Mesenchymal stem cell (in vitro differentiated cells and primary cell): ENCODE results near the gene APC.

Experiments
- DNase-seq: peaks from one replicate; pipeline ENCODE4 v3.0.0-alpha.2; 2013
- H2AFZ ChIP-seq: one replicate; pipeline ENCODE4 v1.6.1; 2013; ENCODE audit warnings: low read depth, mild to moderate bottlenecking, control low read depth, inconsistent platforms, low read length, moderate library complexity
- H2AK5ac ChIP-seq: 2 replicates; pipeline ENCODE4 v1.6.1; 2013; ENCODE audit warnings: low read length, moderate library complexity, mild to moderate bottlenecking, inconsistent platforms; ENCODE audit not compliant: severe bottlenecking
- H2BK120ac ChIP-seq: one replicate; pipeline ENCODE4 v1.6.1; 2013; ENCODE audit warnings: low read depth, mild to moderate bottlenecking, inconsistent platforms, low read length, moderate library complexity
- H2BK12ac ChIP-seq, 2 experiments: one replicate each; pipeline ENCODE4 v1.6.1; 2013; ENCODE audit warnings: inconsistent platforms in 2 of 2, low read length in 2 of 2, mild to moderate bottlenecking in 2 of 2, moderate library complexity in 2 of 2, control low read depth in 1 of 2
- H2BK15ac ChIP-seq: one replicate; pipeline ENCODE4 v1.6.1; 2013; ENCODE audit warnings: mild to moderate bottlenecking, low read depth, inconsistent platforms; ENCODE audit not compliant: poor library complexity, severe bottlenecking
- H2BK5ac ChIP-seq: 2 replicates; pipeline ENCODE4 v1.6.1; 2013; ENCODE audit warnings: low read depth, mild to moderate bottlenecking, low read length, control low read depth, inconsistent platforms; ENCODE audit not compliant: poor library complexity, severe bottlenecking
- H3K14ac ChIP-seq, 2 experiments: one replicate each; pipeline ENCODE4 v1.6.1; 2013; ENCODE audit warnings: inconsistent platforms in 2 of 2, low read length in 2 of 2, control low read depth in 1 of 2, mild to moderate bottlenecking in 1 of 2, moderate library complexity in 1 of 2
- H3K18ac ChIP-seq, 2 experiments: one replicate each; pipeline ENCODE4 v1.6.1; 2013; ENCODE audit warnings: inconsistent platforms in 2 of 2, low read length in 2 of 2, control low read depth in 1 of 2, low read depth in 1 of 2, mild to moderate bottlenecking in 1 of 2
- H3K23ac ChIP-seq, 2 experiments: one replicate each; pipeline ENCODE4 v1.6.1; 2013; ENCODE audit warnings: inconsistent platforms in 2 of 2, low read length in 2 of 2, mild to moderate bottlenecking in 2 of 2, moderate library complexity in 2 of 2, control low read depth in 1 of 2
- H3K27ac ChIP-seq: 2 replicates; pipeline ENCODE4 v1.5.1; 2013; ENCODE audit warnings: mild to moderate bottlenecking, moderate library complexity, low read length, control low read depth, inconsistent platforms; ENCODE audit not compliant: poor library complexity, severe bottlenecking
- H3K27me3 ChIP-seq, 2 experiments: 2 replicates each; pipeline versions ENCODE4 v1.6.1 to v1.7.0; 2013; ENCODE audit warnings: low read length in 2 of 2, mild to moderate bottlenecking in 2 of 2, moderate library complexity in 2 of 2, control low read depth in 1 of 2, inconsistent platforms in 1 of 2; ENCODE audit not compliant: control insufficient read depth in 1 of 2, insufficient read depth in 1 of 2
- H3K36me3 ChIP-seq, 2 experiments: 2 replicates each; pipeline versions ENCODE4 v1.6.1 to v1.7.0; 2013; ENCODE audit warnings: low read length in 2 of 2, control low read depth in 1 of 2, inconsistent platforms in 1 of 2, low read depth in 1 of 2, mild to moderate bottlenecking in 1 of 2; ENCODE audit not compliant: insufficient read depth in 2 of 2, control insufficient read depth in 1 of 2
- H3K4ac ChIP-seq, 2 experiments: one replicate each; pipeline ENCODE4 v1.6.1; 2013; ENCODE audit warnings: inconsistent platforms in 2 of 2, low read length in 2 of 2, mild to moderate bottlenecking in 2 of 2, moderate library complexity in 2 of 2, control low read depth in 1 of 2, low read depth in 1 of 2
- H3K4me1 ChIP-seq: 2 replicates; pipeline ENCODE4 v1.6.1; 2013; ENCODE audit warnings: low read depth, low read length, control low read depth; ENCODE audit not compliant: control insufficient read depth, insufficient read depth
- H3K4me2 ChIP-seq: 2 replicates; pipeline ENCODE4 v1.6.1; 2013; ENCODE audit warnings: low read length, mild to moderate bottlenecking, inconsistent platforms; ENCODE audit not compliant: poor library complexity, severe bottlenecking
- H3K4me3 ChIP-seq, 2 experiments: 2 replicates each; pipeline versions ENCODE4 v1.5.1 to v1.7.0; 2013; ENCODE audit warnings: low read length in 2 of 2, mild to moderate bottlenecking in 2 of 2, control low read depth in 1 of 2, low read depth in 1 of 2; ENCODE audit not compliant: insufficient read depth in 1 of 2
- H3K79me1 ChIP-seq: replicated peaks from 2 replicates; pipeline ENCODE4 v1.6.1; 2013; ENCODE audit warnings: mild to moderate bottlenecking, control low read depth, low read length, inconsistent platforms; ENCODE audit not compliant: poor library complexity, severe bottlenecking
- H3K9ac ChIP-seq: 2 replicates; pipeline ENCODE4 v1.7.0; 2013; ENCODE audit warnings: mild to moderate bottlenecking, low read length, moderate library complexity
- H3K9me3 ChIP-seq: 2 replicates; pipeline ENCODE4 v1.7.0; 2013; ENCODE audit warnings: mild to moderate bottlenecking, low read length; ENCODE audit not compliant: control insufficient read depth
- H4K8ac ChIP-seq: one replicate; pipeline ENCODE4 v1.6.1; 2013; ENCODE audit warnings: inconsistent platforms, mild to moderate bottlenecking, low read length, moderate library complexity
- H4K91ac ChIP-seq: one replicate; pipeline ENCODE4 v1.6.1; 2013; ENCODE audit warnings: mild to moderate bottlenecking, low read length, inconsistent platforms
- WGBS: methylation state at CpG from one replicate; pipeline ENCODE4 v1.1.7; 2013; ENCODE audit warnings: mixed read lengths; 5-methylcytosine and 5-hydroxymethylcytosine counted together

Gene APC

GRCh38 chr5:112880219-112880964, 142.7 kb downstream of the APC start:
- H3K27me3 ChIP-seq = no peaks in the 10 kb centered on the region
- peaks cover 18 to 93% of the 10 kb centered on the region in 2 experiments for H3K36me3 ChIP-seq
- no peak overlapping the region for H3K18ac ChIP-seq
- no peak overlapping the region for H3K14ac ChIP-seq
- no peak overlapping the region for H4K8ac ChIP-seq
- H2AK5ac ChIP-seq = no peak overlapping the region
- H3K4me1 ChIP-seq = no peaks in the 10 kb centered on the region
- H2BK120ac ChIP-seq = no peak overlapping the region
- no peak overlapping the region for H3K4me3 ChIP-seq
- no peak overlapping the region for H2BK15ac ChIP-seq
- no peak overlapping the region for H4K91ac ChIP-seq
- no peak overlapping the region for H2BK12ac ChIP-seq
- no peak overlapping the region for H2AFZ ChIP-seq
- no peak overlapping the region for H3K4me2 ChIP-seq
- DNase-seq = no peak
- no peak overlapping the region for H3K4ac ChIP-seq
- H3K23ac ChIP-seq = no peak overlapping the region
- no peak overlapping the region for H2BK5ac ChIP-seq
- H3K9ac ChIP-seq = no peak overlapping the region
- H3K79me1 ChIP-seq = peaks cover 21% of the 10 kb centered on the region
- WGBS = 100% methylated on average over 2 of the region's 2 CpGs
- H3K27ac ChIP-seq = peak overlapping the region; percentile 27
- H3K9me3 ChIP-seq = no peaks in the 10 kb centered on the region

DNA sequence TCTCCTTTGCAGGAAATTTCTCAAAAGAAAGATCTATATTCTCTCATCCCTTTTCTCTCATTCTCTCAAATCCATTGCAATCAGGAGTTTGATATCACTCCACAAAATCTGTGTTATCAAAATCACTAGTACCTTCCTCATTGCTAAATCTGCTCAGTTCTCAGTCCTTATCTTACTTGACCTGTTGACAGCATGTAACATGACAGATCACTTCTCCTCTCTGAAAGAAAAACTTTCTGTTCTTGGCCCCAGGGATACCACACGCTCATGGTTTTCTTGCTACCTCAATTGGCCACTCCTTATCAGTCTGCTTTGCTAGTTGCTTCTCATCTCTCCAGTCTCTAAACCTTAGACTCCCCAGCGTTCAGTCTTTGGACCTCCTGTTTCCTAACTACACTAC, 145.5 kb downstream of the APC start:
- Histone ChIP-seq H2BK5ac (no peak overlapping the region), H2AFZ (no peak overlapping the region), H2AK5ac (no peak overlapping the region), H4K8ac (no peak overlapping the region), H3K23ac (no peak overlapping the region), H3K4ac (no peak overlapping the region), H2BK15ac (no peak overlapping the region), H3K27me3 (no peaks in the 10 kb centered on the region), H3K79me1 (peaks cover 27% of the 10 kb centered on the region), H3K9ac (no peak overlapping the region), H3K4me3 (no peak overlapping the region), H3K14ac (no peak overlapping the region), H3K9me3 (no peaks in the 10 kb centered on the region), H2BK120ac (no peak overlapping the region), H3K36me3 (peaks cover 23 to 92% of the 10 kb centered on the region in 2 experiments), H3K4me2 (no peak overlapping the region), H4K91ac (no peak overlapping the region), H2BK12ac (no peak overlapping the region), H3K27ac (no peak overlapping the region), H3K4me1 (no peaks in the 10 kb centered on the region), H3K18ac (no peak overlapping the region)
- no peak for DNase-seq
- WGBS = 88% methylated on average over 2 of the region's 2 CpGs

- Histone ChIP-seq H3K4ac (no peak overlapping the region), H3K27ac (no peak overlapping the region), H2BK5ac (no peak overlapping the region), H3K14ac (no peak overlapping the region), H3K4me3 (no peak overlapping the region), H3K36me3 (peaks cover 28 to 91% of the 10 kb centered on the region in 2 experiments), H3K4me2 (no peak overlapping the region), H2AK5ac (no peak overlapping the region), H3K9me3 (no peaks in the 10 kb centered on the region), H3K9ac (no peak overlapping the region), H2AFZ (no peak overlapping the region), H3K27me3 (no peaks in the 10 kb centered on the region), H3K18ac (no peak overlapping the region), H3K4me1 (no peaks in the 10 kb centered on the region), H3K79me1 (peaks cover 36% of the 10 kb centered on the region), H2BK12ac (no peak overlapping the region), H4K91ac (no peak overlapping the region), H2BK120ac (no peak overlapping the region), H4K8ac (peak overlapping the region; percentile 45), H3K23ac (no peak overlapping the region), H2BK15ac (no peak overlapping the region)
- WGBS = 95% methylated on average over 3 of the region's 3 CpGs
- no peak for DNase-seq
Measured at GRCh38 chr5:112885001-112885400, 147.3 kb downstream of the APC start.

DNA sequence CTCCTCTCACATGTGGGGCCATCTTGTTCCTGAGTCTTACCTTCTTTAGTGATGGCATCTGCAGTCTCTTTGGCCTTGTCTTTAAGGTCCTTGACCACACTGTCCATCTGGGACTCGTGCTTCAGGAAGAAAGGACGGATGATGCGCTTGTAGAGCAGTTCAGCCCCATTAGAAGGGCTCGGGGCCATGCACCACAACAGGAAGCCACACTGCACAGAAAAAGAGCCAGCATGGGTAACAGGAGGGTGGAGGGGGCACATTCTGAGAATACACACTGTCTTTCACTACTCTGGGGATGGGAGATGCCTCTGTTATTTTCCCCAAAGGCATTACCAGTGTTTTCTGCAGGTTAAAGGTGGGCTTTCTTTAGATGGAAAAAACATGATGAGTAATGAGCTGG, 149.3 kb downstream of the APC start:
- WGBS = 100% methylated on average over 4 of the region's 4 CpGs
- H3K9ac ChIP-seq = no peak overlapping the region

More for the DNA sequence above, 149.3 kb downstream of the APC start:
- H3K4ac ChIP-seq = no peak overlapping the region
- no peaks in the 10 kb centered on the region for H3K4me1 ChIP-seq
- peaks cover 25 to 80% of the 10 kb centered on the region in 2 experiments for H3K36me3 ChIP-seq
- H2BK5ac ChIP-seq = no peak overlapping the region
- H4K91ac ChIP-seq = no peak overlapping the region
- DNase-seq = no peak
- H3K27ac ChIP-seq = no peak overlapping the region
- H2AFZ ChIP-seq = no peak overlapping the region
- no peak overlapping the region for H3K14ac ChIP-seq
- no peaks in the 10 kb centered on the region for H3K27me3 ChIP-seq
- peaks cover 37% of the 10 kb centered on the region for H3K79me1 ChIP-seq
- no peak overlapping the region for H3K4me3 ChIP-seq
- H3K9me3 ChIP-seq = no peaks in the 10 kb centered on the region
- no peak overlapping the region for H2BK15ac ChIP-seq
- no peak overlapping the region for H3K18ac ChIP-seq
- no peak overlapping the region for H4K8ac ChIP-seq
- no peak overlapping the region for H2AK5ac ChIP-seq
- H3K23ac ChIP-seq = no peak overlapping the region
- H2BK12ac ChIP-seq = no peak overlapping the region
- H2BK120ac ChIP-seq = no peak overlapping the region
- H3K4me2 ChIP-seq = no peak overlapping the region
